Esophagus squamous epithelium (tissue), 4 donors: ENCODE measurements around the gene FOXP1.

Experiments used
- CTCF ChIP-seq, 6 experiments: fragments of 450-650 bp in 4 of 6; fragments of 200-600 bp in 2 of 6; sonication (generic) in 2 of 6; IDR thresholded peaks; one replicate each; pipeline ENCODE4 v1.5.1; 2016 to 2019; ENCODE audit warnings: antibody characterized with exemption in 6 of 6, mild to moderate bottlenecking in 4 of 6, moderate library complexity in 4 of 6
- POLR2A ChIP-seq, 4 donors: fragments of 450-650 bp; IDR thresholded peaks; one replicate each; pipeline ENCODE4 v1.6.1; 2017; ENCODE audit warnings: antibody characterized with exemption in 4 of 4, mild to moderate bottlenecking in 4 of 4, moderate library complexity in 3 of 4

- TF ChIP-seq CTCF (IDR thresholded peaks at IDR 0.05) = no peak
- no peak for TF ChIP-seq POLR2A (IDR thresholded peaks at IDR 0.05)
Measured at GRCh38 chr3:70984776-70985482, 598.6 kb downstream of the FOXP1 start.
